Lung (tissue), 12 donors: ENCODE measurements around the gene MSANTD3. TPM values are rescaled to one million over a fixed set of nuclear protein-coding genes. Genes with fewer than 3 reads are reported as not detected.

Experiments
- ATAC-seq: fragments of 200-7000 bp; cut with Tn5 transposase; one replicate; pipeline ENCODE4 v1.9.1; 2020; ENCODE audit warnings: moderate number of reproducible peaks; ENCODE audit not compliant: insufficient read depth, low FRiP score
- DNase-seq, 3 donors: peaks; one replicate each; pipeline ENCODE4 v3.0.0-alpha.2; 2013 to 2017
- H3K27ac ChIP-seq, 2 donors: one replicate each; pipeline ENCODE4 v1.5.1; 2013; ENCODE audit warnings: mild to moderate bottlenecking in 2 of 2, moderate library complexity in 2 of 2, control low read depth in 1 of 2, inconsistent platforms in 1 of 2, low read depth in 1 of 2, low read length in 1 of 2
- H3K27me3 ChIP-seq, 3 donors: one replicate each; pipeline ENCODE4 v1.5.1; 2013; ENCODE audit warnings: low read length in 2 of 3; ENCODE audit not compliant: control insufficient read depth in 3 of 3, insufficient read depth in 3 of 3
- H3K36me3 ChIP-seq, 4 donors: one replicate each; pipeline ENCODE4 v1.5.1; 2013; ENCODE audit warnings: low read length in 4 of 4, mild to moderate bottlenecking in 1 of 4, moderate library complexity in 1 of 4; ENCODE audit not compliant: control insufficient read depth in 4 of 4, insufficient read depth in 4 of 4
- H3K4me1 ChIP-seq, 5 donors: one replicate each; pipeline ENCODE4 v1.5.1; 2013; ENCODE audit warnings: low read length in 5 of 5, mild to moderate bottlenecking in 2 of 5, moderate library complexity in 1 of 5; ENCODE audit not compliant: control insufficient read depth in 5 of 5, insufficient read depth in 5 of 5
- H3K4me3 ChIP-seq: one replicate; pipeline ENCODE4 v1.5.1; 2013; ENCODE audit warnings: mild to moderate bottlenecking, control low read depth, moderate library complexity
- H3K9ac ChIP-seq, 2 donors: one replicate each; pipeline ENCODE4 v1.5.1; 2013; ENCODE audit warnings: low read length in 2 of 2, control low read depth in 1 of 2; ENCODE audit not compliant: insufficient read depth in 1 of 2
- H3K9me3 ChIP-seq, 4 donors: one replicate each; pipeline ENCODE4 v1.5.1; 2013; ENCODE audit warnings: low read length in 3 of 4, mild to moderate bottlenecking in 1 of 4, moderate library complexity in 1 of 4; ENCODE audit not compliant: control insufficient read depth in 4 of 4, insufficient read depth in 3 of 4
- WGBS, 2 donors: extraction: QIAGEN DNeasy Blood & Tissue Kit; methylation state at CpG; one replicate each; pipeline ENCODE4 v1.1.7; 2013; 5-methylcytosine and 5-hydroxymethylcytosine counted together
- polyA plus RNA-seq, 2 donors: library from polyadenylated mRNA; stranded (reverse); fragments of 200-250 nt; gene quantifications; one replicate each; pipeline ENCODE4 v1.2.1, GENCODE V29; 2013
- total RNA-seq, 2 donors: library from RNA; depleted of rRNA in 1 of 2; stranded (reverse); fragments of >200 nt in 1 of 2; gene quantifications; one replicate each; pipeline ENCODE4 v1.2.1, GENCODE V29; 2014 to 2021
- TF ChIP-seq, protein P1 (sequence below): IDR thresholded peaks from 2 replicates; pipeline ENCODE4 v1.5.1; 2012; ENCODE audit warnings: mild to moderate bottlenecking; ENCODE audit errors: control extremely low read depth, extremely low read depth
- donor health status: control.
- donor health status: control.
- donor health status: Bipolar disorder and iron deficiency.
- donor health status: healthy.
- donor health status: DM: yes; HTN: yes; CAD: no.

MSANTD3 gene
- total and polyA plus RNA-seq, 4 donors = 17.5 to 23.8 (median 17.8) TPM

GRCh38 chr9:100408546-100409175 is 18.3 kb upstream of the MSANTD3 start:
- TF ChIP-seq, protein P1, sequence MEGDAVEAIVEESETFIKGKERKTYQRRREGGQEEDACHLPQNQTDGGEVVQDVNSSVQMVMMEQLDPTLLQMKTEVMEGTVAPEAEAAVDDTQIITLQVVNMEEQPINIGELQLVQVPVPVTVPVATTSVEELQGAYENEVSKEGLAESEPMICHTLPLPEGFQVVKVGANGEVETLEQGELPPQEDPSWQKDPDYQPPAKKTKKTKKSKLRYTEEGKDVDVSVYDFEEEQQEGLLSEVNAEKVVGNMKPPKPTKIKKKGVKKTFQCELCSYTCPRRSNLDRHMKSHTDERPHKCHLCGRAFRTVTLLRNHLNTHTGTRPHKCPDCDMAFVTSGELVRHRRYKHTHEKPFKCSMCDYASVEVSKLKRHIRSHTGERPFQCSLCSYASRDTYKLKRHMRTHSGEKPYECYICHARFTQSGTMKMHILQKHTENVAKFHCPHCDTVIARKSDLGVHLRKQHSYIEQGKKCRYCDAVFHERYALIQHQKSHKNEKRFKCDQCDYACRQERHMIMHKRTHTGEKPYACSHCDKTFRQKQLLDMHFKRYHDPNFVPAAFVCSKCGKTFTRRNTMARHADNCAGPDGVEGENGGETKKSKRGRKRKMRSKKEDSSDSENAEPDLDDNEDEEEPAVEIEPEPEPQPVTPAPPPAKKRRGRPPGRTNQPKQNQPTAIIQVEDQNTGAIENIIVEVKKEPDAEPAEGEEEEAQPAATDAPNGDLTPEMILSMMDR = no peak
- DNase-seq (no peak), ATAC-seq (no peak)
- Histone ChIP-seq H3K9ac (no peak overlapping the region), H3K4me3 (no peak overlapping the region), H3K9me3 (peaks cover 0 to 2% (median 0%) of the 10 kb centered on the region in 4 donors), H3K4me1 (peaks cover 0 to 2% (median 0%) of the 10 kb centered on the region in 5 donors), H3K27ac (no peak overlapping the region), H3K36me3 (no peaks in the 10 kb centered on the region), H3K27me3 (no peaks in the 10 kb centered on the region)
- WGBS, 2 donors = 64 to 68% methylated on average over 5 of the region's 5 CpGs

GRCh38 chr9:100409176-100409556 is 17.8 kb upstream of the MSANTD3 start:
- DNase-seq = no peak
- H3K4me3 ChIP-seq = no peak overlapping the region
- H3K27me3 ChIP-seq = no peaks in the 10 kb centered on the region
- no peaks in the 10 kb centered on the region for H3K36me3 ChIP-seq
- peaks cover 0 to 2% (median 0%) of the 10 kb centered on the region in 5 donors for H3K4me1 ChIP-seq
- peaks cover 0 to 2% (median 0%) of the 10 kb centered on the region in 4 donors for H3K9me3 ChIP-seq
- H3K27ac ChIP-seq = no peak overlapping the region
- no peak overlapping the region for H3K9ac ChIP-seq
- WGBS, 2 donors = 96 to 98% methylated on average over 1 of the region's 1 CpG
- no peak for ATAC-seq
- TF ChIP-seq, protein P1 = no peak

GRCh38 chr9:100411472-100412283 is 15.3 kb upstream of the MSANTD3 start:
- Histone ChIP-seq H3K4me3 (peak overlapping the region; percentile 26), H3K27ac (no peak overlapping the region), H3K9ac (peak overlapping the region in 1 of 2 donors; percentile 71), H3K9me3 (peaks cover 0 to 2% (median 0%) of the 10 kb centered on the region in 4 donors), H3K27me3 (peaks cover 0 to 2% (median 0%) of the 10 kb centered on the region in 3 donors), H3K4me1 (peaks cover 0 to 2% (median 0%) of the 10 kb centered on the region in 5 donors), H3K36me3 (no peaks in the 10 kb centered on the region)
- DNase-seq = peak; percentile 90 to 95 (median 92)
- 13 to 14% methylated on average over 38 of the region's 38 CpGs for WGBS, 2 donors
- peak; percentile 96 for ATAC-seq
- TF ChIP-seq, protein P1 = no peak
